SK-N-MC (cell line): ENCODE data around the gene DNTTIP2.

Source experiments
- EZH2 ChIP-seq: fragments of 200-600 bp; sonication (generic); IDR thresholded peaks from one replicate; pipeline ENCODE4 v1.6.1; 2017; ENCODE audit warnings: antibody characterized with exemption
- POLR2AphosphoS5 ChIP-seq: IDR thresholded peaks from 2 replicates; pipeline ENCODE4 v1.6.1; 2012; ENCODE audit warnings: mild to moderate bottlenecking, low read depth, low read length, borderline replicate concordance

- TF ChIP-seq POLR2AphosphoS5 (no peak), EZH2 (no peak)
Observed at GRCh38 chr1:93917302-93917701, 38.3 kb upstream of the DNTTIP2 start.
